Fibroblast of lung (primary cell): ENCODE results near the gene POLR1C. TPM values are rescaled to one million over a fixed set of nuclear protein-coding genes. Genes with fewer than 3 reads are reported as not detected.

Source experiments
- DNase-seq, 2 donors: peaks; one replicate each; pipeline versions ENCODE4 v3.0.0 to v3.0.0-alpha.2; 2010; ENCODE audit warnings: low read depth in 2 of 2
- H2AFZ ChIP-seq: 2 replicates; pipeline ENCODE4 v1.5.1; 2012; ENCODE audit warnings: low read length, control low read depth, inconsistent platforms
- H3K27ac ChIP-seq: 2 replicates; pipeline ENCODE4 v1.5.1; 2011; ENCODE audit warnings: low read length, control low read depth; ENCODE audit not compliant: insufficient read depth
- H3K27me3 ChIP-seq: 2 replicates; pipeline ENCODE4 v1.5.1; 2011; ENCODE audit warnings: mild to moderate bottlenecking, low read length; ENCODE audit not compliant: control insufficient read depth, insufficient read depth
- H3K36me3 ChIP-seq: 2 replicates; pipeline ENCODE4 v1.5.1; 2011; ENCODE audit warnings: low read length; ENCODE audit not compliant: control insufficient read depth, insufficient read depth
- H3K4me1 ChIP-seq: 2 replicates; pipeline ENCODE4 v1.5.1; 2011; ENCODE audit warnings: low read length; ENCODE audit not compliant: control insufficient read depth, insufficient read depth; ENCODE audit errors: extremely low read depth
- H3K4me2 ChIP-seq: 2 replicates; pipeline ENCODE4 v1.5.1; 2011; ENCODE audit warnings: low read length, control low read depth; ENCODE audit not compliant: insufficient read depth; ENCODE audit errors: extremely low read depth
- H3K4me3 ChIP-seq, 4 experiments: fragments of 200-600 bp in 1 of 4; sonication (generic) in 1 of 4; replicated peaks in 1 of 4; 2 replicates each; pipeline ENCODE4 v1.5.1; 2011 to 2016; ENCODE audit warnings: low read length in 4 of 4, low read depth in 3 of 4, mild to moderate bottlenecking in 3 of 4, control low read depth in 2 of 4, inconsistent platforms in 1 of 4, mixed read lengths in 1 of 4; ENCODE audit not compliant: insufficient read depth in 1 of 4; ENCODE audit errors: control extremely low read depth in 1 of 4
- H3K79me2 ChIP-seq: 2 replicates; pipeline ENCODE4 v1.5.1; 2012; ENCODE audit warnings: mild to moderate bottlenecking, low read length, inconsistent platforms; ENCODE audit not compliant: control insufficient read depth, insufficient read depth
- H3K9ac ChIP-seq: 2 replicates; pipeline ENCODE4 v1.5.1; 2011; ENCODE audit warnings: mild to moderate bottlenecking, low read length, control low read depth; ENCODE audit not compliant: insufficient read depth
- H3K9me3 ChIP-seq: 2 replicates; pipeline ENCODE4 v1.5.1; 2012; ENCODE audit warnings: low read depth, low read length; ENCODE audit not compliant: control insufficient read depth, insufficient read depth
- H4K20me1 ChIP-seq: 2 replicates; pipeline ENCODE4 v1.5.1; 2011; ENCODE audit warnings: low read length; ENCODE audit not compliant: control insufficient read depth, insufficient read depth; ENCODE audit errors: extremely low read depth
- EZH2 ChIP-seq: IDR thresholded peaks from 2 replicates; pipeline ENCODE4 v1.5.1; 2012; ENCODE audit warnings: low read length, control low read depth, mild to moderate bottlenecking; ENCODE audit errors: missing control alignments
- polyA plus RNA-seq, 2 donors: library from polyadenylated mRNA; depleted of rRNA in 1 of 2; stranded (reverse) in 1 of 2; unstranded in 1 of 2; fragments of >200 nt; gene quantifications; 2 replicates each; pipeline ENCODE4 v1.2.1, GENCODE V29; 2011 to 2012; ENCODE audit warnings: missing spikeins in 1 of 2
- total RNA-seq: library from RNA; depleted of rRNA; stranded (reverse); fragments of >200 nt; gene quantifications from 2 replicates; pipeline ENCODE4 v1.2.1, GENCODE V29; 2014
- TF ChIP-seq, protein P1 (sequence below), 2 donors: IDR thresholded peaks in 1 of 2; conservative IDR thresholded peaks in 1 of 2; 1 replicate in 1 of 2; 2 replicates in 1 of 2; pipeline ENCODE4 v1.5.1; 2011 to 2012; ENCODE audit warnings: low read length in 2 of 2, control low read depth in 1 of 2, inconsistent platforms in 1 of 2, low read depth in 1 of 2, mild to moderate bottlenecking in 1 of 2

POLR1C gene
- total and polyA plus RNA-seq, 2 donors (not counting 1 experiment from before 2014, with no cell fraction given) = 27.4 to 39.7 TPM

GRCh38 chr6:43508481-43509141 is 8.3 kb upstream of the POLR1C start:
- Histone ChIP-seq H3K79me2 (no peaks in the 10 kb centered on the region), H3K4me3 (no peak overlapping the region), H3K27ac (no peak overlapping the region), H3K4me2 (no peak overlapping the region), H3K4me1 (peaks cover 3% of the 10 kb centered on the region), H3K9me3 (no peaks in the 10 kb centered on the region), H3K27me3 (no peaks in the 10 kb centered on the region), H2AFZ (no peak overlapping the region), H3K9ac (no peak overlapping the region), H3K36me3 (peaks cover 31% of the 10 kb centered on the region), H4K20me1 (no peaks in the 10 kb centered on the region)
- DNase-seq = no peak
- TF ChIP-seq, protein P1, sequence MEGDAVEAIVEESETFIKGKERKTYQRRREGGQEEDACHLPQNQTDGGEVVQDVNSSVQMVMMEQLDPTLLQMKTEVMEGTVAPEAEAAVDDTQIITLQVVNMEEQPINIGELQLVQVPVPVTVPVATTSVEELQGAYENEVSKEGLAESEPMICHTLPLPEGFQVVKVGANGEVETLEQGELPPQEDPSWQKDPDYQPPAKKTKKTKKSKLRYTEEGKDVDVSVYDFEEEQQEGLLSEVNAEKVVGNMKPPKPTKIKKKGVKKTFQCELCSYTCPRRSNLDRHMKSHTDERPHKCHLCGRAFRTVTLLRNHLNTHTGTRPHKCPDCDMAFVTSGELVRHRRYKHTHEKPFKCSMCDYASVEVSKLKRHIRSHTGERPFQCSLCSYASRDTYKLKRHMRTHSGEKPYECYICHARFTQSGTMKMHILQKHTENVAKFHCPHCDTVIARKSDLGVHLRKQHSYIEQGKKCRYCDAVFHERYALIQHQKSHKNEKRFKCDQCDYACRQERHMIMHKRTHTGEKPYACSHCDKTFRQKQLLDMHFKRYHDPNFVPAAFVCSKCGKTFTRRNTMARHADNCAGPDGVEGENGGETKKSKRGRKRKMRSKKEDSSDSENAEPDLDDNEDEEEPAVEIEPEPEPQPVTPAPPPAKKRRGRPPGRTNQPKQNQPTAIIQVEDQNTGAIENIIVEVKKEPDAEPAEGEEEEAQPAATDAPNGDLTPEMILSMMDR (conservative IDR thresholded peaks at IDR 0.05 in 1 of 2, IDR thresholded peaks at IDR 0.05 in 1 of 2; ENCODE audit: low read depth in 1 of 2, low read length in 2 of 2) = no peak
- TF ChIP-seq EZH2 = no peak

DNA sequence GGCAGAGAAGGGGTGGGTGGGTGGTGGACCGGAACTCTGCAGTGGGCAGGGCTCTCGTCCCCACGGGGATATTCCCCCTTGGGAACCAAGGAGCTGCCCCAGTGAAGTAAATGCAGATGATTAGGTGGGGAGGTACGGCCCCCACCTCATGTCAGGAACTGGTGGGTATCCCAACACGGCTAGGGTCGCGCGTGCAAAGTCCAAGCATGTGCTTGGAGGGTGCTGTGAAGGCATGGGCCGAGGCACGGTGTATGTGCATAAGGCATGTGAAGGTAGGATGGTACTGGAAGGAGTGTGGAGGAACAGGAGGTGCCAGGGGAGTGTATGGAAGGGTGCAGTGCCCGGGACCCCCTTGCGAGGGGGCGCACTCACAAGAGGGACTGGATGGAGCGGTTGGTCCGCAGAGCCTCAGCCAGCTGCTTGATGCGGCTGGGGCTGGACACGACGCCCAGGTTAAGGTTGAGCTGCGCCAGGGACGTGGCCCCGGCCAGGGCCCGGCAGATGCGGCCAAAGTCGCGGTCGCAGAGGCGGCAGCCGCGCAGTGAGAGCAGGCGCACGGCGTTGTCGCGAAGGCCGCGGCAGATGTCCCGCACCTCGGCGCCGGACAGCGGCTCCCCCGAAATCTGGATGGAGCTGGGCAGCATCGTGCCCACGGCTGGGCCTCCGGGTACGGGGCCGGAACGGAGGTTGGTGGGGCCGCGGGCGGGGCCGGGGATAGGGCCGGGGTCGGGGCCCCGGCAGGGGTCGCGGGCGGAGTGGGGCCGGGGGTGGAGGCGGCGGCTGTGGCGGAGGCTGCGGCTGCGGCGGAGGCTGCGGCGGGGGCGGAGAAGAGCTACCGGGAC is 7.5 kb upstream of the POLR1C start:
- DNase-seq = no peak
- Histone ChIP-seq H2AFZ (peak overlapping the region; percentile 36), H3K9me3 (no peaks in the 10 kb centered on the region), H3K27ac (no peak overlapping the region), H3K79me2 (peaks cover 2% of the 10 kb centered on the region), H3K36me3 (peaks cover 31% of the 10 kb centered on the region), H3K4me2 (peak overlapping the region; percentile 85), H4K20me1 (no peaks in the 10 kb centered on the region), H3K9ac (no peak overlapping the region), H3K4me3 (peak overlapping the region; percentile 29 to 63 (median 51)), H3K27me3 (no peaks in the 10 kb centered on the region), H3K4me1 (peaks cover 3% of the 10 kb centered on the region)
- no peak for TF ChIP-seq EZH2
- TF ChIP-seq, protein P1 (conservative IDR thresholded peaks at IDR 0.05 in 1 of 2, IDR thresholded peaks at IDR 0.05 in 1 of 2; ENCODE audit: low read depth in 1 of 2, low read length in 2 of 2) = no peak
